ENCODE results near the gene AP5Z1.

DNA sequence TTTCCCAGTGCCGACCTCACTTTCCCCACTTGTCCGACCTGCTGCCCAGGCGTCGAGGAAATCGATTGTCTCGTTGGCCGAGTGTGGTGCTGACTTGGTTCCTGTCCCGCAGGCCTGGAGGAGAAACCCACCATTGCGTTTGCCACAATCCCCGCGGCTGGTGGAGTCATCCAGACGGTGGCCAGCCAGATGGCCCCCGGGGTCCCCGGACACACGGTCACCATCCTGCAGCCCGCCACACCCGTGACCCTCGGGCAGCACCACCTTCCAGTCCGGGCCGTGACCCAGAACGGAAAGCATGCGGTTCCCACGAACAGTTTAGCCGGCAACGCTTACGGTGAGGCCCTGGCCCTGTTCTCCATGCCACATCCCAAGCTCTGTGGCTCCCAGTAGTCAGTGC, 14.5 kb upstream of the AP5Z1 start:
- TF ChIP-seq CHD1 (IDR thresholded peaks at IDR 0.05; ENCODE audit: low read depth, low read length) (no peak), BHLHE40 (IDR thresholded peaks at IDR 0.05; ENCODE audit: low read depth, low read length) (no peak), CTCF (conservative IDR thresholded peaks at IDR 0.05; ENCODE audit: low read depth, low read length) (no peak), POLR2A (IDR thresholded peaks at IDR 0.05; ENCODE audit: low read depth, low read length) (no peak), MAZ (IDR thresholded peaks at IDR 0.05; ENCODE audit: borderline replicate concordance, low read depth, low read length) (no peak), ELK1 (IDR thresholded peaks at IDR 0.05; ENCODE audit: borderline replicate concordance, low read depth, low read length) (no peak), MXI1 (IDR thresholded peaks at IDR 0.05; ENCODE audit: borderline replicate concordance, low read depth, low read length) (no peak)
- TF ChIP-seq, protein P1, sequence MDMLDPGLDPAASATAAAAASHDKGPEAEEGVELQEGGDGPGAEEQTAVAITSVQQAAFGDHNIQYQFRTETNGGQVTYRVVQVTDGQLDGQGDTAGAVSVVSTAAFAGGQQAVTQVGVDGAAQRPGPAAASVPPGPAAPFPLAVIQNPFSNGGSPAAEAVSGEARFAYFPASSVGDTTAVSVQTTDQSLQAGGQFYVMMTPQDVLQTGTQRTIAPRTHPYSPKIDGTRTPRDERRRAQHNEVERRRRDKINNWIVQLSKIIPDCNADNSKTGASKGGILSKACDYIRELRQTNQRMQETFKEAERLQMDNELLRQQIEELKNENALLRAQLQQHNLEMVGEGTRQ (IDR thresholded peaks at IDR 0.05; ENCODE audit: low read depth, low read length), result no peak
